A549 (cell line): ENCODE data around the gene SAMMSON. TPM values are rescaled to one million over a fixed set of nuclear protein-coding genes. Genes with fewer than 3 reads are reported as not detected.

Source experiments
- ATAC-seq, 2 experiments: fragments of 200-7000 bp in 1 of 2; fragments of >200 bp in 1 of 2; cut with Nextera tagmentation in 1 of 2; cut with Tn5 transposase in 1 of 2; 3 replicates each; pipeline versions ENCODE4 v1.8.0 to v1.9.1; 2018 to 2020; ENCODE audit warnings: mild to moderate bottlenecking in 1 of 2, moderate library complexity in 1 of 2
- CTCF ChIA-PET: fragments of 300-600 bp; sonication (Branson Sonifier 250); formaldehyde crosslinking; extraction: SDS; loops from one replicate; lab custom pipeline; 2021; ENCODE audit warnings: antibody characterized with exemption, inconsistent platforms; lab: Yijun Ruan, JAX
- POLR2A ChIA-PET: fragments of 350-600 bp; formaldehyde crosslinking; extraction: SDS; loops from one replicate; lab custom pipeline; 2021; ENCODE audit warnings: antibody characterized with exemption, inconsistent platforms; lab: Yijun Ruan, JAX
- DNase-seq, 2 experiments: peaks; one replicate each; pipeline versions ENCODE4 v3.0.0 to v3.0.0-alpha.2; 2011 to 2016; ENCODE audit warnings: low read depth in 1 of 2, low spot score in 1 of 2
- FAIRE-seq: peaks from 2 replicates; lab custom pipeline; 2011; peaks lifted over from hg19 to GRCh38; lab: Jason Lieb, UNC
- H3K27ac ChIP-seq, 2 experiments: fragments of >200 bp; sonication (Bioruptor Twin); formaldehyde crosslinking; 3 replicates each; pipeline ENCODE4 v1.5.1; 2016 to 2017
- H3K4me1 ChIP-seq: fragments of >200 bp; sonication (Bioruptor Twin); formaldehyde crosslinking; 3 replicates; pipeline ENCODE4 v1.6.1; 2016
- H3K4me2 ChIP-seq: fragments of >200 bp; sonication (Bioruptor Twin); formaldehyde crosslinking; 3 replicates; pipeline ENCODE4 v1.6.1; 2016
- H3K4me3 ChIP-seq: fragments of >200 bp; sonication (Bioruptor Twin); formaldehyde crosslinking; 3 replicates; pipeline ENCODE4 v1.5.1; 2016
- H3K9me3 ChIP-seq: fragments of >200 bp; sonication (Bioruptor Twin); formaldehyde crosslinking; 3 replicates; pipeline ENCODE4 v1.6.1; 2016
- CBX2 ChIP-seq: fragments of 200-600 bp; sonication (generic); IDR thresholded peaks from 2 replicates; pipeline ENCODE4 v1.6.1; 2016; ENCODE audit warnings: low read depth, mild to moderate bottlenecking, borderline replicate concordance
- CEBPB ChIP-seq, 2 experiments: fragments of >200 bp in 1 of 2; sonication (Bioruptor Twin) in 1 of 2; formaldehyde crosslinking in 1 of 2; IDR thresholded peaks; 2 replicates each; pipeline ENCODE4 v1.6.1; 2012 to 2016
- CHD4 ChIP-seq: fragments of 200-600 bp; sonication (generic); IDR thresholded peaks from 2 replicates; pipeline ENCODE4 v1.6.1; 2016; ENCODE audit warnings: antibody characterized with exemption, mild to moderate bottlenecking, borderline replicate concordance
- EHMT2 ChIP-seq: fragments of 200-600 bp; sonication (generic); IDR thresholded peaks from 2 replicates; pipeline ENCODE4 v1.6.1; 2016; ENCODE audit warnings: antibody characterized with exemption, low read depth, mild to moderate bottlenecking, moderate library complexity
- EP300 ChIP-seq, 2 experiments: fragments of >200 bp; sonication (Bioruptor Twin); formaldehyde crosslinking; IDR thresholded peaks; 2 replicates in 1 of 2; 3 replicates in 1 of 2; pipeline ENCODE4 v1.6.1; 2016 to 2017
- FOSB ChIP-seq: fragments of 250-450 bp; sonication (Bioruptor Pico); IDR thresholded peaks from 2 replicates; pipeline ENCODE4 v1.5.0; 2020; ENCODE audit warnings: mild to moderate bottlenecking, moderate library complexity
- FOXS1 ChIP-seq: fragments of 250-450 bp; sonication (Bioruptor Pico); IDR thresholded peaks from 2 replicates; pipeline ENCODE4 v1.5.0; 2020; ENCODE audit warnings: mild to moderate bottlenecking, moderate library complexity
- GATA3 ChIP-seq: IDR thresholded peaks from 2 replicates; pipeline ENCODE4 v1.6.1; 2012; ENCODE audit warnings: borderline replicate concordance
- HEYL ChIP-seq: fragments of 250-450 bp; sonication (Bioruptor Pico); IDR thresholded peaks from 2 replicates; pipeline ENCODE4 v1.8.0; 2021; ENCODE audit warnings: mild to moderate bottlenecking, moderate library complexity
- HOXA7 ChIP-seq: fragments of 250-450 bp; sonication (Bioruptor Pico); IDR thresholded peaks from 2 replicates; pipeline ENCODE4 v1.5.0; 2020; ENCODE audit warnings: mild to moderate bottlenecking, moderate library complexity
- HOXB13 ChIP-seq: fragments of 250-450 bp; sonication (Bioruptor Pico); IDR thresholded peaks from 2 replicates; pipeline ENCODE4 v1.5.0; 2020; ENCODE audit warnings: low read depth, mild to moderate bottlenecking, moderate library complexity
- JUN ChIP-seq, 2 experiments: fragments of >200 bp; sonication (Bioruptor Twin); formaldehyde crosslinking; IDR thresholded peaks; 2 replicates in 1 of 2; 3 replicates in 1 of 2; pipeline ENCODE4 v1.6.1; 2016 to 2017
- MAZ ChIP-seq: fragments of 150-350 bp; IDR thresholded peaks from 2 replicates; pipeline ENCODE4 v1.6.1; 2014; ENCODE audit warnings: antibody characterized with exemption, low read depth, low read length, borderline replicate concordance
- NPAS2 ChIP-seq: fragments of 250-450 bp; sonication (Bioruptor Pico); IDR thresholded peaks from 2 replicates; pipeline ENCODE4 v1.8.0; 2022; ENCODE audit warnings: mild to moderate bottlenecking, moderate library complexity, borderline replicate concordance
- POLR2A ChIP-seq: IDR thresholded peaks from 2 replicates; pipeline ENCODE4 v1.6.1; 2012; ENCODE audit warnings: mild to moderate bottlenecking, low read length
- RAD21 ChIP-seq, 2 experiments: fragments of >200 bp in 1 of 2; sonication (Bioruptor Twin) in 1 of 2; formaldehyde crosslinking in 1 of 2; IDR thresholded peaks in 1 of 2; conservative IDR thresholded peaks in 1 of 2; 2 replicates in 1 of 2; 3 replicates in 1 of 2; pipeline ENCODE4 v1.6.1; 2012 to 2018; ENCODE audit warnings: inconsistent platforms in 1 of 2
- RARB ChIP-seq: fragments of 250-450 bp; sonication (Bioruptor Pico); IDR thresholded peaks from 2 replicates; pipeline ENCODE4 v1.8.0; 2021; ENCODE audit warnings: mild to moderate bottlenecking, moderate library complexity
- RCOR1 ChIP-seq: fragments of 150-350 bp; IDR thresholded peaks from 2 replicates; pipeline ENCODE4 v1.6.1; 2014; ENCODE audit warnings: antibody characterized with exemption, low read length, low read depth
- SMC3 ChIP-seq: fragments of >200 bp; sonication (Bioruptor Twin); formaldehyde crosslinking; IDR thresholded peaks from 3 replicates; pipeline ENCODE4 v1.6.1; 2018; ENCODE audit warnings: inconsistent platforms
- TFCP2L1 ChIP-seq: fragments of 250-450 bp; sonication (Bioruptor Pico); IDR thresholded peaks from 2 replicates; pipeline ENCODE4 v1.5.0; 2021; ENCODE audit warnings: mild to moderate bottlenecking
- TP53 ChIP-seq: fragments of 250-450 bp; sonication (Bioruptor Pico); IDR thresholded peaks from 2 replicates; pipeline ENCODE4 v1.5.0; 2021; ENCODE audit warnings: mild to moderate bottlenecking, moderate library complexity
- ZC3H11A ChIP-seq: fragments of 450-650 bp; IDR thresholded peaks from 2 replicates; pipeline ENCODE4 v1.6.1; 2014; ENCODE audit warnings: antibody characterized with exemption, mild to moderate bottlenecking
- ZNF302 ChIP-seq: fragments of 250-450 bp; sonication (Bioruptor Pico); IDR thresholded peaks from 2 replicates; pipeline ENCODE4 v1.9.0; 2021; ENCODE audit warnings: inconsistent platforms, mild to moderate bottlenecking, moderate library complexity
- WGBS: methylation state at CpG from one replicate; pipeline ENCODE4 v1.1.6; 2017; ENCODE audit errors: missing lambda C conversion rate; 5-methylcytosine and 5-hydroxymethylcytosine counted together
- polyA plus RNA-seq, 4 experiments: library from polyadenylated mRNA; depleted of rRNA in 3 of 4; stranded (reverse); fragments of >200 nt; fragmentation: RNase III in 1 of 4; extraction: RNeasy Plus Mini Kit Qiagen cat#74134 plus additional on column Dnase treatment in 1 of 4; gene quantifications; 2 replicates in 3 of 4; 3 replicates in 1 of 4; pipeline ENCODE4 v1.2.3, GENCODE V29; 2011 to 2017
- TF ChIP-seq, protein P1 (sequence below): fragments of 200-600 bp; sonication (generic); IDR thresholded peaks from 2 replicates; pipeline ENCODE4 v1.6.1; 2016; ENCODE audit warnings: antibody characterized with exemption, mild to moderate bottlenecking, moderate library complexity
- TF ChIP-seq, protein P2 (sequence below): fragments of >200 bp; sonication (Bioruptor Twin); formaldehyde crosslinking; IDR thresholded peaks from 2 replicates; pipeline ENCODE4 v1.6.1; 2016
- TF ChIP-seq, protein P3 (sequence below): IDR thresholded peaks from 2 replicates; pipeline ENCODE4 v1.6.1; 2012; ENCODE audit warnings: low read depth, borderline replicate concordance
- TF ChIP-seq, protein P4 (sequence below): fragments of >200 bp; sonication (Bioruptor Twin); formaldehyde crosslinking; IDR thresholded peaks from 3 replicates; pipeline ENCODE4 v1.6.1; 2016

SAMMSON gene
- polyA plus RNA-seq, 2 of the 4 experiments (the other 2 are of a cell fraction) = not detected

DNA sequence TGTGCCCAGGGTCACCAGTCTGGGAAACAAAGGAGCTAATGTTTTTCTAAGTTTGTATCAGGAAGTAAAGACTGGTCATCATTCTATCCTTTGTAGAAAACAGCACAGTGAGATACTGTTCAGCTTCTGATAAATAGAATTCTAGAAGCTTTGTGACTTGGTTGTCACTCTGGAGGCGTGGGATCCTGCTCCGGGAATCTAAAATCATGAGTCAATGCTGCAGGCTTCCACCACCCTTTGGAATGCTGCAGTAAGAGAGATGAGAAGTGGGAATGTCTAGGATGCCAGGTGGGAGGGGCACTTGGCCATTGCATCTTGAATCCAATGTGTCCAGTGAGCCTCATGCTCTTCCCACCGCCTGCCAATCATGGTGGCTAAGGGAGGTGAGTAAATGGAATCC lies 40.9 kb downstream of the SAMMSON start:
- H3K9me3 ChIP-seq = no peaks in the 10 kb centered on the region
- ChIA-PET POLR2A (no interaction called here), CTCF (no interaction called here)
- no peak for ATAC-seq
- no peak overlapping the region for H3K4me2 ChIP-seq
- no peaks in the 10 kb centered on the region for H3K4me1 ChIP-seq
- no peak overlapping the region for H3K27ac ChIP-seq
- DNase-seq = peak in 1 of 2 experiments; percentile 1
- 49% methylated on average over 3 of the region's 3 CpGs for WGBS
- H3K4me3 ChIP-seq = no peak overlapping the region
- FAIRE-seq = no peak
- TF ChIP-seq EHMT2 (no peak), ZNF302 (no peak), HOXA7 (CRISPR knock-in tag) (no peak), EP300 (IDR thresholded peaks at IDR 0.05) (no peak), ZC3H11A (no peak)
- TF ChIP-seq, protein P1, sequence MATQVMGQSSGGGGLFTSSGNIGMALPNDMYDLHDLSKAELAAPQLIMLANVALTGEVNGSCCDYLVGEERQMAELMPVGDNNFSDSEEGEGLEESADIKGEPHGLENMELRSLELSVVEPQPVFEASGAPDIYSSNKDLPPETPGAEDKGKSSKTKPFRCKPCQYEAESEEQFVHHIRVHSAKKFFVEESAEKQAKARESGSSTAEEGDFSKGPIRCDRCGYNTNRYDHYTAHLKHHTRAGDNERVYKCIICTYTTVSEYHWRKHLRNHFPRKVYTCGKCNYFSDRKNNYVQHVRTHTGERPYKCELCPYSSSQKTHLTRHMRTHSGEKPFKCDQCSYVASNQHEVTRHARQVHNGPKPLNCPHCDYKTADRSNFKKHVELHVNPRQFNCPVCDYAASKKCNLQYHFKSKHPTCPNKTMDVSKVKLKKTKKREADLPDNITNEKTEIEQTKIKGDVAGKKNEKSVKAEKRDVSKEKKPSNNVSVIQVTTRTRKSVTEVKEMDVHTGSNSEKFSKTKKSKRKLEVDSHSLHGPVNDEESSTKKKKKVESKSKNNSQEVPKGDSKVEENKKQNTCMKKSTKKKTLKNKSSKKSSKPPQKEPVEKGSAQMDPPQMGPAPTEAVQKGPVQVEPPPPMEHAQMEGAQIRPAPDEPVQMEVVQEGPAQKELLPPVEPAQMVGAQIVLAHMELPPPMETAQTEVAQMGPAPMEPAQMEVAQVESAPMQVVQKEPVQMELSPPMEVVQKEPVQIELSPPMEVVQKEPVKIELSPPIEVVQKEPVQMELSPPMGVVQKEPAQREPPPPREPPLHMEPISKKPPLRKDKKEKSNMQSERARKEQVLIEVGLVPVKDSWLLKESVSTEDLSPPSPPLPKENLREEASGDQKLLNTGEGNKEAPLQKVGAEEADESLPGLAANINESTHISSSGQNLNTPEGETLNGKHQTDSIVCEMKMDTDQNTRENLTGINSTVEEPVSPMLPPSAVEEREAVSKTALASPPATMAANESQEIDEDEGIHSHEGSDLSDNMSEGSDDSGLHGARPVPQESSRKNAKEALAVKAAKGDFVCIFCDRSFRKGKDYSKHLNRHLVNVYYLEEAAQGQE = no peak

DNA sequence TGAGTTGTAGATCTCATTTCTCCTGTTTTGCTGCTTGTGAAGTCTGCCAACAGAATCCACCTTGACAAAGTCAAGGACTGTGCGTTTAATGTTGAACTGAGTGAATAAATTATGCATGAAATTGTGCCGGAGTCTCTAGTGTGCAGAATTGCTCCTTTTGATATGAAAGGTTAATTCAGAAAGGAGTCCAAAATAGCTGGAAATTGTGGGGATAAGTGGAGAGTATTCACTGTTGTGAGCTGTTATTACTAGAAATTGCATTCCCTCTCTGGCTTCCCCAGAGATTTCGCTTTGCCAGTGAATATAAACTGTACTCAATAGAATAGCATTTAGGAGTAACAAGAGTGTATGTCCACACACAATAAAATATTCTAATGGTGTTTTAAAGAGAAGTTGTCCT lies 43.1 kb downstream of the SAMMSON start:
- no peak for TF ChIP-seq HOXA7 (CRISPR knock-in tag)
- TF ChIP-seq RCOR1 = no peak
- no peak for TF ChIP-seq SMC3
- no peak for TF ChIP-seq RARB
- TF ChIP-seq TP53 (CRISPR knock-in tag) = no peak
- TF ChIP-seq, protein P2, sequence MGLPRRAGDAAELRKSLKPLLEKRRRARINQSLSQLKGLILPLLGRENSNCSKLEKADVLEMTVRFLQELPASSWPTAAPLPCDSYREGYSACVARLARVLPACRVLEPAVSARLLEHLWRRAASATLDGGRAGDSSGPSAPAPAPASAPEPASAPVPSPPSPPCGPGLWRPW = no peak
- TF ChIP-seq NPAS2 (CRISPR knock-in tag) = no peak
- no peak for TF ChIP-seq CEBPB (IDR thresholded peaks at IDR 0.05)
- TF ChIP-seq RAD21 (conservative IDR thresholded peaks at IDR 0.05 in 1 of 2, IDR thresholded peaks at IDR 0.05 in 1 of 2) = no peak
- TF ChIP-seq JUN (IDR thresholded peaks at IDR 0.05) = no peak
- TF ChIP-seq HOXB13 (CRISPR knock-in tag) = no peak
- no peak for TF ChIP-seq ZNF302
- no peak for TF ChIP-seq TFCP2L1 (CRISPR knock-in tag)
- no peak for TF ChIP-seq POLR2A
- ATAC-seq = no peak
- no peaks in the 10 kb centered on the region for H3K9me3 ChIP-seq
- H3K4me2 ChIP-seq = no peak overlapping the region
- no peak for FAIRE-seq
- no peak overlapping the region for H3K4me3 ChIP-seq
- no peaks in the 10 kb centered on the region for H3K4me1 ChIP-seq
- CTCF ChIA-PET = no interaction called here
- H3K27ac ChIP-seq = no peak overlapping the region
- DNase-seq = no peak
- POLR2A ChIA-PET = no interaction called here
- WGBS = 41% methylated on average over 3 of the region's 3 CpGs

DNA sequence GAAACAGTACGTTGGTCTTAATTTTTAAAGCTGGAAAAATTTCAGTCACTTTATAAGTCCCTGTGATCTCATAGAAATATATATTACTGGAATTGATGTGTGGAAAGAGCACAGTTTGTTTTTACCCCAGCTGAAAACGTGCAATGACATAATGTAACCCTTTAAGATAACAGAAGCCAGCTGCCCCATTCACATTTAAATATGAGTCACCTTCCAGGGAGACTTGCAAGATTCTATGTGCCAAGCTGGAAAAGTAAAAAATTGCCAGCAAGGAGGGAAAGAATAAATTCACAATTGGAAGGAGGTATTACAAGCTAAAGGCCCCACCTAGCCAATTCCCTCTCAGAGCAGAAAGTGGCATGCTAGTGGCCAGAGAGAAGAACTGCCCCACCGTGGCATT lies 50.2 kb downstream of the SAMMSON start:
- FAIRE-seq (no peak), ATAC-seq (no peak), DNase-seq (no peak)
- H3K4me3 ChIP-seq = no peak overlapping the region
- H3K9me3 ChIP-seq = no peaks in the 10 kb centered on the region
- WGBS = 11% methylated on average over 3 of the region's 3 CpGs
- no peak overlapping the region for H3K4me2 ChIP-seq
- no peak overlapping the region for H3K27ac ChIP-seq
- POLR2A ChIA-PET = no interaction called here
- CTCF ChIA-PET = interaction anchor here (1.1 kb wide), 1 partner anchor 18 kb away, joined by 4 read pairs; no protein-coding TSS in a partner anchor
- TF ChIP-seq MAZ = no peak
- no peak for TF ChIP-seq HOXB13 (CRISPR knock-in tag)
- no peak for TF ChIP-seq EHMT2
- no peak for TF ChIP-seq CBX2
- no peak for TF ChIP-seq FOSB (CRISPR knock-in tag)
- no peak for TF ChIP-seq FOXS1
- no peak for TF ChIP-seq GATA3
- TF ChIP-seq CHD4 = no peak
- TF ChIP-seq, protein P3, sequence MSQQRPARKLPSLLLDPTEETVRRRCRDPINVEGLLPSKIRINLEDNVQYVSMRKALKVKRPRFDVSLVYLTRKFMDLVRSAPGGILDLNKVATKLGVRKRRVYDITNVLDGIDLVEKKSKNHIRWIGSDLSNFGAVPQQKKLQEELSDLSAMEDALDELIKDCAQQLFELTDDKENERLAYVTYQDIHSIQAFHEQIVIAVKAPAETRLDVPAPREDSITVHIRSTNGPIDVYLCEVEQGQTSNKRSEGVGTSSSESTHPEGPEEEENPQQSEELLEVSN = no peak
- no peak for TF ChIP-seq EP300 (IDR thresholded peaks at IDR 0.05)
- no peak for TF ChIP-seq HEYL
- TF ChIP-seq, protein P4, sequence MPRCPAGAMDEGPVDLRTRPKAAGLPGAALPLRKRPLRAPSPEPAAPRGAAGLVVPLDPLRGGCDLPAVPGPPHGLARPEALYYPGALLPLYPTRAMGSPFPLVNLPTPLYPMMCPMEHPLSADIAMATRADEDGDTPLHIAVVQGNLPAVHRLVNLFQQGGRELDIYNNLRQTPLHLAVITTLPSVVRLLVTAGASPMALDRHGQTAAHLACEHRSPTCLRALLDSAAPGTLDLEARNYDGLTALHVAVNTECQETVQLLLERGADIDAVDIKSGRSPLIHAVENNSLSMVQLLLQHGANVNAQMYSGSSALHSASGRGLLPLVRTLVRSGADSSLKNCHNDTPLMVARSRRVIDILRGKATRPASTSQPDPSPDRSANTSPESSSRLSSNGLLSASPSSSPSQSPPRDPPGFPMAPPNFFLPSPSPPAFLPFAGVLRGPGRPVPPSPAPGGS = no peak
- no peak for TF ChIP-seq RAD21 (conservative IDR thresholded peaks at IDR 0.05 in 1 of 2, IDR thresholded peaks at IDR 0.05 in 1 of 2)
- no peaks in the 10 kb centered on the region for H3K4me1 ChIP-seq
